Measurements from ENCODE around the gene RAP1GAP.

The RAP1GAP gene

DNA sequence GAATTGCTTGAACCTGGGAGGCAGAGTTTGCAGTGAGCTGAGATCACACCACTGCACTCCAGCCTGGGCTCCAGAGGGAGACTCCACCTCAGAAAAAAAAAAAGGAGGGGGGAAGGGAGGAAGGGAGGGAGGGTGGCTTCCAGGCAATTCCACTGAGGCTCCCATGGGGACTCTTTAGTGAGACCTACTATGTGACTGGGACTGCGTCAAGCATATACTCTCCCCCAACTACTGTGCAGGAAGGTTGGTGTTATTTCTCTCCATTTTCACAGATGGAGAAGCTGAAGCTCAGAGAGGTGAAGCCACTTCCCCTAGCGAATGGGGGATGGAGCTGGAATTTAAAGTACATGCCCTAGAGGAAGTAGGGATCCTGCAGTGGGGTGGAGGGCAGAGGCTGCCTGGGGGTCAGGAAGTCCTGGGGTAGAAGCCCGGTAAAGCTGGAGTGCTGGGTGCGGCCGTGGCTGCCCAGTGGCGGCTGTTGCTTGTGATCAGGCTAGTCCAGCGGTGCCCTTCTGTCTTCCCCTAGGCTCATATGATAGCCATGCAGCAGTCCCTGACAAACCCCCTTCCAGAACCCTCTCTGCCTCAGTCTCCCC lies 40.3 kb downstream of the RAP1GAP start:
- no peak overlapping the region for H4K8ac ChIP-seq (ENCODE audit: low read depth, low read length)
- H3K4me2 ChIP-seq (ENCODE audit: low read length), result no peak overlapping the region
- no peak overlapping the region for H4K5ac ChIP-seq (ENCODE audit: low read length)
- H2AK5ac ChIP-seq (ENCODE audit: low read length), result no peak overlapping the region
- H2BK5ac ChIP-seq (ENCODE audit: low read length), result peak overlapping the region; percentile 11
- no peaks in the 10 kb centered on the region for H3K79me1 ChIP-seq (ENCODE audit: low read length)
- H3K23ac ChIP-seq (ENCODE audit: low read length), result no peak overlapping the region
- peak overlapping the region; percentile 1 for H3K4ac ChIP-seq (ENCODE audit: low read depth, low read length)
- H3K79me2 ChIP-seq (ENCODE audit: control insufficient read depth, insufficient read depth, low read length), result no peaks in the 10 kb centered on the region
- no peaks in the 10 kb centered on the region for H3K36me3 ChIP-seq (ENCODE audit: control insufficient read depth, insufficient read depth, low read length)
- H2BK120ac ChIP-seq (ENCODE audit: low read depth, low read length), result no peak overlapping the region
- peak; percentile 57 for DNase-seq
- no CpG with 5 or more reads among the region's 7 CpGs for WGBS (ENCODE audit: extremely low coverage, insufficient coverage, low lambda C conversion rate)
- H3K56ac ChIP-seq (ENCODE audit: low read length), result peak overlapping the region; percentile 30
- H3K27ac ChIP-seq (ENCODE audit: low read depth, low read length), result no peak overlapping the region
- H3K18ac ChIP-seq (ENCODE audit: low read length), result no peak overlapping the region
- H3K9ac ChIP-seq (ENCODE audit: low read length), result no peak overlapping the region
- no peak overlapping the region for H2BK15ac ChIP-seq (replicated peaks; ENCODE audit: low read depth)
- no peak overlapping the region for H3K4me3 ChIP-seq (ENCODE audit: low read length)
- H3K27me3 ChIP-seq (ENCODE audit: insufficient read depth, low read length, poor library complexity), result no peaks in the 10 kb centered on the region
- H3K4me1 ChIP-seq (ENCODE audit: control insufficient read depth, low read depth, low read length), result peaks cover 12% of the 10 kb centered on the region

DNA sequence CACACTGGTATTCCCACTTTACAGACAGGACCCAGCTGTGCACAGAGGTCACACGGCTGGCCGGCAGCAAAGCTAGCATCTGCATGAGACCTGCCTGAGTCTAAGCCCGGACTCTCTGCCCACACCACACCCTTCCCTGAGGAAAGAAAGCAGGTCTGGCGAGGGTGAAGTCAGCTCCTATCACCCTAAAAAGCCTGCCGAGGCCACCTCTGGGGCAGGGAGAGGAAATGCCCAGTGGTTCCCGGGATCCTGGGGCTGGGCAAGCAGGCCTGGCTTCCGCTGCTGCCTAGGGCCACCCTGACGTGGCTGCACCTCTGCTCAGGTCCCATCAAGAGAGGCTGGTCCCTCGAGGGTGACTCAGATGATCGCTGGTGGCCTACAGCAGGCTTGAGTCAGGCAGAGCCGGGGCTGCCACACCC lies 42.2 kb downstream of the RAP1GAP start:
- no peaks in the 10 kb centered on the region for H3K27me3 ChIP-seq (ENCODE audit: insufficient read depth, low read length, poor library complexity)
- peak overlapping the region; percentile 58 for H3K56ac ChIP-seq (ENCODE audit: low read length)
- no peaks in the 10 kb centered on the region for H3K79me2 ChIP-seq (ENCODE audit: control insufficient read depth, insufficient read depth, low read length)
- H3K4me2 ChIP-seq (ENCODE audit: low read length), result no peak overlapping the region
- H3K23ac ChIP-seq (ENCODE audit: low read length), result no peak overlapping the region
- H3K4me3 ChIP-seq (ENCODE audit: low read length), result no peak overlapping the region
- no peak overlapping the region for H2BK5ac ChIP-seq (ENCODE audit: low read length)
- H3K4ac ChIP-seq (ENCODE audit: low read depth, low read length), result no peak overlapping the region
- DNase-seq, result no peak
- H3K9ac ChIP-seq (ENCODE audit: low read length), result no peak overlapping the region
- no peak overlapping the region for H2AK5ac ChIP-seq (ENCODE audit: low read length)
- H4K8ac ChIP-seq (ENCODE audit: low read depth, low read length), result no peak overlapping the region
- H2BK15ac ChIP-seq (replicated peaks; ENCODE audit: low read depth), result no peak overlapping the region
- no peak overlapping the region for H2BK120ac ChIP-seq (ENCODE audit: low read depth, low read length)
- no CpG with 5 or more reads among the region's 11 CpGs for WGBS (ENCODE audit: extremely low coverage, insufficient coverage, low lambda C conversion rate)
- H3K79me1 ChIP-seq (ENCODE audit: low read length), result no peaks in the 10 kb centered on the region
- H3K27ac ChIP-seq (ENCODE audit: low read depth, low read length), result no peak overlapping the region
- no peak overlapping the region for H3K18ac ChIP-seq (ENCODE audit: low read length)
- H3K36me3 ChIP-seq (ENCODE audit: control insufficient read depth, insufficient read depth, low read length), result no peaks in the 10 kb centered on the region
- peaks cover 11% of the 10 kb centered on the region for H3K4me1 ChIP-seq (ENCODE audit: control insufficient read depth, low read depth, low read length)
- no peak overlapping the region for H4K5ac ChIP-seq (ENCODE audit: low read length)

DNA sequence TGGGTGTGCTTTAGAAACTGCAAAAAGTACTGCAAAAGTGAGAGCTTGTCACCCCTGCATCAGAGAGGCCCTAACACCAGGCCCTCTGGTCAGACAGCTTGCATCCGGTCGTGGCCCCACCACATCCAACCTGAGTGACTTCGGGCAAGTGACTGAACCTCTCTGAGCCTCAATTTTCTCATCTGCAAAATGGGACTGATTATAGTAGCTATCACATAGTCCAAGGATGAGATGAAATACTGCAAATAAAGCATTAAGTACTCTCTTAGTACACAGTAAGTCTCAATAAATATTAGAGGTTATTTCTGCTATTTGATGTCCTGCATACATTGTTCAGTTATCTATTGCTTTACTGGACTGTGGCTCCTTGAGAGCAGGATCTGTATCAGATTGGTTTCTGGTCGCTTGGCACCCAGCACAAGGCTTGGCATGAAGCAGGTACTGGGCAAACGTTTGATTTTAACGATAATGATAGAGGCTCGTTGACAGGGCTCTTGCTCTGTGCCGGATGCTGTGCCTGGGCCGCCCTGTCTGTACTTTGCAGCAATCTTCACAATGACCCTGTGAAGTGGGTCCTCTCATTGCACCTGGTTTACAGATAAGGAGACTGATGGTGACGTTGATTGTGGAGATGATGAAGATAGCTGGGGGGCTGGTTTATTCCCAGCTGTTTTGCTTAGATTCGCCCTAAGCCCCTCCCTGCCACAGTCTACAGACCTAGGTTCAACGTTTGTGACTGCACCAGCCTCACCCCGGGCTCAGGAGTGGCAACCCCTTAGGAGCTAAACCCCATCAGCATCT lies 43.6 kb downstream of the RAP1GAP start:
- no peak overlapping the region for H3K4ac ChIP-seq (ENCODE audit: low read depth, low read length)
- no peaks in the 10 kb centered on the region for H3K79me1 ChIP-seq (ENCODE audit: low read length)
- H2BK15ac ChIP-seq (replicated peaks; ENCODE audit: low read depth), result no peak overlapping the region
- no peak overlapping the region for H3K27ac ChIP-seq (ENCODE audit: low read depth, low read length)
- H3K36me3 ChIP-seq (ENCODE audit: control insufficient read depth, insufficient read depth, low read length), result no peaks in the 10 kb centered on the region
- H3K56ac ChIP-seq (ENCODE audit: low read length), result no peak overlapping the region
- no peak overlapping the region for H3K4me3 ChIP-seq (ENCODE audit: low read length)
- no peak overlapping the region for H3K23ac ChIP-seq (ENCODE audit: low read length)
- H3K4me2 ChIP-seq (ENCODE audit: low read length), result no peak overlapping the region
- no peak overlapping the region for H2BK5ac ChIP-seq (ENCODE audit: low read length)
- H2BK120ac ChIP-seq (ENCODE audit: low read depth, low read length), result no peak overlapping the region
- peaks cover 6% of the 10 kb centered on the region for H3K4me1 ChIP-seq (ENCODE audit: control insufficient read depth, low read depth, low read length)
- H2AK5ac ChIP-seq (ENCODE audit: low read length), result no peak overlapping the region
- no peaks in the 10 kb centered on the region for H3K27me3 ChIP-seq (ENCODE audit: insufficient read depth, low read length, poor library complexity)
- no peak overlapping the region for H4K8ac ChIP-seq (ENCODE audit: low read depth, low read length)
- no peak overlapping the region for H3K9ac ChIP-seq (ENCODE audit: low read length)
- H4K5ac ChIP-seq (ENCODE audit: low read length), result no peak overlapping the region
- no peaks in the 10 kb centered on the region for H3K79me2 ChIP-seq (ENCODE audit: control insufficient read depth, insufficient read depth, low read length)
- no CpG with 5 or more reads among the region's 13 CpGs for WGBS (ENCODE audit: extremely low coverage, insufficient coverage, low lambda C conversion rate)
- H3K18ac ChIP-seq (ENCODE audit: low read length), result no peak overlapping the region
- no peak for DNase-seq

DNA sequence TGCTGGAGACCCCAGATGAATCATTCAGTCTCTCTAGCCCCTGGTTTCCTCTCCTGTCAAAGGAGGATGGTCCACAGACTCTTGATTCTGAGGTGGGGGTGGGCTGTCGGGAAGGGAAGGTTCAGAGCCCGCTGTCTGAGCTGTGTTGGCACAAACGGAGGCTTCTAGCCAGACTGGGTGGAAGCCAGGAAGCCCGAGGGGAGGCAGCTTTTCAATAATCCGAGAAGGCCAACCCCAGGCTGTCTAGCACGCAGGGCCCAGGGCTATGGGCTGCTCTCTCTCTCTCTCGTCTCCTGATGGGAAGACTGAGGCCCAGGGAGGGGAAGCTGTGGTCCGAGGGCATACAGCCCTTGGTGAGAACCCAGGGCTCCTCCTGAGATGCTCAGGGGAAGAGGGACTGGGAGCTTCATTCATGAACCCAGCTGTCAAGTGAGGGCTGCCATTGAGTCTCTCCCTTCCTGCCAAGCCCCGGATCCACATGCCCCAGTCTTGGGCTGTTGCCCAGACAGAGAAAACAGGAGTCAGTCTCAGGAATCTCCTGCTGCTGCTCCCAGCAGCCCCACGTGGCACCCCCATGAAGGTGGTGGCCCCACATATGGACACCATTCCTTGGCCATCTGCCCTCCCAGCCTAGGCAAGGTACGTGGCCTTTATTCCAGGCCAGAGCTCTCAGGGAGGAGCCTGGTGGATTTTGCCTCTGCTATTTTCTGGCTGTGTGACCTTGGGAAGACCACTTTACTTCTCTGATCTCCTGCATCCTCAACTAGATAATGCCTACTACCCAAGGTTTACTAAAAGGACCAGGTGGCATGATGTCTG lies 44.4 kb downstream of the RAP1GAP start:
- H3K27me3 ChIP-seq (ENCODE audit: insufficient read depth, low read length, poor library complexity), result no peaks in the 10 kb centered on the region
- H3K4me1 ChIP-seq (ENCODE audit: control insufficient read depth, low read depth, low read length), result peaks cover 5% of the 10 kb centered on the region
- H3K18ac ChIP-seq (ENCODE audit: low read length), result no peak overlapping the region
- H4K5ac ChIP-seq (ENCODE audit: low read length), result no peak overlapping the region
- no CpG with 5 or more reads among the region's 11 CpGs for WGBS (ENCODE audit: extremely low coverage, insufficient coverage, low lambda C conversion rate)
- no peak for DNase-seq
- no peak overlapping the region for H3K4ac ChIP-seq (ENCODE audit: low read depth, low read length)
- no peaks in the 10 kb centered on the region for H3K79me2 ChIP-seq (ENCODE audit: control insufficient read depth, insufficient read depth, low read length)
- no peaks in the 10 kb centered on the region for H3K79me1 ChIP-seq (ENCODE audit: low read length)
- H3K23ac ChIP-seq (ENCODE audit: low read length), result no peak overlapping the region
- no peak overlapping the region for H2BK120ac ChIP-seq (ENCODE audit: low read depth, low read length)
- no peak overlapping the region for H3K27ac ChIP-seq (ENCODE audit: low read depth, low read length)
- H4K8ac ChIP-seq (ENCODE audit: low read depth, low read length), result no peak overlapping the region
- no peak overlapping the region for H3K9ac ChIP-seq (ENCODE audit: low read length)
- H2AK5ac ChIP-seq (ENCODE audit: low read length), result no peak overlapping the region
- no peak overlapping the region for H3K4me2 ChIP-seq (ENCODE audit: low read length)
- no peak overlapping the region for H3K4me3 ChIP-seq (ENCODE audit: low read length)
- H3K36me3 ChIP-seq (ENCODE audit: control insufficient read depth, insufficient read depth, low read length), result no peaks in the 10 kb centered on the region
- no peak overlapping the region for H3K56ac ChIP-seq (ENCODE audit: low read length)
- H2BK5ac ChIP-seq (ENCODE audit: low read length), result no peak overlapping the region
- H2BK15ac ChIP-seq (replicated peaks; ENCODE audit: low read depth), result no peak overlapping the region

DNA sequence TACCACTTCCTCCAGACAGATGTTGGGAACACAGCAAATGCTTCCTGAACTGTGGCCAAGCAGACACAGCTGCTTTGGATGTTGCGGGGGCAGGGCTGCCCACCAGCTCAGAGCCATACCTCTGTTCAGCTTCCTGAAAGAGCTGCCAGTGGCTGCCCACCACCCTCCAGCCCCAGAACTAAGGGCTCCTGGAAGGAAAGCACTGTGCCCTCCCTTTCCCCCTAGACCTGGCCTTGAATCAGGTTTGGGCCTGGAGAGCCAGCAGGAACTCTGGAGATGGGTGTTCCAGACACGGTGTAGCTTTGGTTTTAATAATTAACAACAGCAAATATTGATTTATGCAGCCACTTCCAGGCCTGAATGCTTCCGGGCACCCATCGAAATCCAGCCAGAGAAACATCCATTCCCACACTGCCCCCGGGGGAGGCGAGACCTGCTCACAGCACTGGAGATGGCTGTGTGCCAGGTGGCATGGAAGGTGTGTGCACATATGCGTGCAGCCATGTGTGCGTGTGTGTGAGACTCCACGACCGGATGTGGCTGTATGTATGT lies 45.7 kb downstream of the RAP1GAP start:
- Histone ChIP-seq H2BK120ac (ENCODE audit: low read depth, low read length) (no peak overlapping the region), H3K23ac (ENCODE audit: low read length) (no peak overlapping the region), H2BK15ac (replicated peaks; ENCODE audit: low read depth) (no peak overlapping the region), H4K8ac (ENCODE audit: low read depth, low read length) (no peak overlapping the region), H4K5ac (ENCODE audit: low read length) (no peak overlapping the region), H3K4me2 (ENCODE audit: low read length) (no peak overlapping the region), H3K56ac (ENCODE audit: low read length) (no peak overlapping the region), H3K36me3 (ENCODE audit: control insufficient read depth, insufficient read depth, low read length) (no peaks in the 10 kb centered on the region), H3K4me1 (ENCODE audit: control insufficient read depth, low read depth, low read length) (peaks cover 7% of the 10 kb centered on the region), H3K27me3 (ENCODE audit: insufficient read depth, low read length, poor library complexity) (no peaks in the 10 kb centered on the region), H2BK5ac (ENCODE audit: low read length) (no peak overlapping the region), H3K79me2 (ENCODE audit: control insufficient read depth, insufficient read depth, low read length) (no peaks in the 10 kb centered on the region), H2AK5ac (ENCODE audit: low read length) (no peak overlapping the region), H3K9ac (ENCODE audit: low read length) (no peak overlapping the region), H3K79me1 (ENCODE audit: low read length) (no peaks in the 10 kb centered on the region), H3K18ac (ENCODE audit: low read length) (no peak overlapping the region), H3K27ac (ENCODE audit: low read depth, low read length) (no peak overlapping the region), H3K4ac (ENCODE audit: low read depth, low read length) (no peak overlapping the region), H3K4me3 (ENCODE audit: low read length) (no peak overlapping the region)
- DNase-seq, result no peak
- WGBS (ENCODE audit: extremely low coverage, insufficient coverage, low lambda C conversion rate), result no CpG with 5 or more reads among the region's 10 CpGs
